Natural killer cell treated with Interleukin-12 subunit alpha and Interleukin-12 subunit beta and Interleukin-15 and Interleukin-18, amount 100 ng/mL, for 72 hours (primary cell): Measurements from ENCODE around the gene NCK2. TPM values are rescaled to one million over a fixed set of nuclear protein-coding genes. Genes with fewer than 3 reads are reported as not detected.

Experiments
- ATAC-seq, 2 donors: fragments of 150-1000 bp; cut with Tn5 transposase in 1 of 2; sonication (Bioruptor Pico), chemical (Tn5 transposase) in 1 of 2; 2 replicates each; pipeline ENCODE4 v1.10.0; 2021
- DNase-seq: peaks from one replicate; pipeline ENCODE4 v3.0.0; 2022; ENCODE audit warnings: low spot score
- H3K27ac Mint-ChIP-seq, 2 donors: 1 replicate in 1 of 2; 2 replicates in 1 of 2; pipeline ENCODE4 v1.8.0; 2022; ENCODE audit warnings: mixed read lengths in 2 of 2, mild to moderate bottlenecking in 1 of 2, moderate library complexity in 1 of 2
- H3K27me3 Mint-ChIP-seq, 2 donors: 1 replicate in 1 of 2; 2 replicates in 1 of 2; pipeline ENCODE4 v1.8.0; 2022; ENCODE audit warnings: mixed read lengths in 2 of 2
- H3K36me3 Mint-ChIP-seq: one replicate; pipeline ENCODE4 v1.8.0; 2022; ENCODE audit warnings: mixed read lengths
- H3K4me1 Mint-ChIP-seq, 2 donors: 1 replicate in 1 of 2; 2 replicates in 1 of 2; pipeline ENCODE4 v1.8.0; 2022; ENCODE audit warnings: low read depth in 2 of 2, mixed read lengths in 2 of 2, mild to moderate bottlenecking in 1 of 2
- H3K4me3 Mint-ChIP-seq: one replicate; pipeline ENCODE4 v1.8.0; 2022; ENCODE audit warnings: mixed read lengths
- H3K9me3 Mint-ChIP-seq: 2 replicates; pipeline ENCODE4 v1.8.0; 2022; ENCODE audit warnings: mixed read lengths
- total RNA-seq, 2 donors: library from RNA; stranded (reverse); gene quantifications; one replicate each; pipeline ENCODE4 v1.2.3, GENCODE V29; 2022

NCK2 gene
- total RNA-seq, 2 donors from 2014 or later = 44.7 to 47.4 TPM

- Mint-ChIP-seq H3K27me3 (no peaks in the 10 kb centered on the region), H3K27ac (peak overlapping the region in 1 of 2 donors; percentile 27), H3K36me3 (peaks cover 8% of the 10 kb centered on the region), H3K4me3 (no peak overlapping the region), H3K4me1 (peaks cover 17 to 32% of the 10 kb centered on the region in 2 donors), H3K9me3 (peaks cover 2% of the 10 kb centered on the region)
- ATAC-seq (no peak), DNase-seq (no peak)
Measured at GRCh38 chr2:105814291-105814940, 69.7 kb downstream of the NCK2 start.

GRCh38 chr2:105815401-105815800 is 70.7 kb downstream of the NCK2 start:
- Mint-ChIP-seq H3K4me3 (no peak overlapping the region), H3K4me1 (peaks cover 7 to 23% of the 10 kb centered on the region in 2 donors), H3K27ac (no peak overlapping the region), H3K36me3 (peaks cover 5% of the 10 kb centered on the region), H3K27me3 (no peaks in the 10 kb centered on the region), H3K9me3 (no peaks in the 10 kb centered on the region)
- ATAC-seq (no peak), DNase-seq (no peak)

- Mint-ChIP-seq H3K36me3 (peaks cover 5% of the 10 kb centered on the region), H3K4me1 (peaks cover 32 to 35% of the 10 kb centered on the region in 2 donors), H3K4me3 (no peak overlapping the region), H3K9me3 (no peaks in the 10 kb centered on the region), H3K27ac (peak overlapping the region in 1 of 2 donors; percentile 87), H3K27me3 (no peaks in the 10 kb centered on the region)
- no peak for DNase-seq
- no peak for ATAC-seq
Measured at GRCh38 chr2:105820151-105820550, 75.4 kb downstream of the NCK2 start.

- peaks cover 6% of the 10 kb centered on the region for H3K36me3 Mint-ChIP-seq
- peak overlapping the region in 1 of 2 donors; percentile 87 for H3K27ac Mint-ChIP-seq
- H3K4me1 Mint-ChIP-seq = peaks cover 35 to 37% of the 10 kb centered on the region in 2 donors
- ATAC-seq = no peak
- no peaks in the 10 kb centered on the region for H3K9me3 Mint-ChIP-seq
- H3K27me3 Mint-ChIP-seq = no peaks in the 10 kb centered on the region
- no peak for DNase-seq
- no peak overlapping the region for H3K4me3 Mint-ChIP-seq
Measured at GRCh38 chr2:105820691-105821090, 76.0 kb downstream of the NCK2 start.

- ATAC-seq = no peak
- H3K4me1 Mint-ChIP-seq = peaks cover 41 to 43% of the 10 kb centered on the region in 2 donors
- H3K27me3 Mint-ChIP-seq = no peaks in the 10 kb centered on the region
- DNase-seq = no peak
- peak overlapping the region; percentile 69 to 87 for H3K27ac Mint-ChIP-seq
- peak overlapping the region; percentile 48 for H3K4me3 Mint-ChIP-seq
- H3K36me3 Mint-ChIP-seq = peaks cover 11% of the 10 kb centered on the region
- no peaks in the 10 kb centered on the region for H3K9me3 Mint-ChIP-seq
Measured at GRCh38 chr2:105821428-105822125, 76.9 kb downstream of the NCK2 start.

GRCh38 chr2:105822186-105822585 is 77.5 kb downstream of the NCK2 start:
- Mint-ChIP-seq H3K9me3 (no peaks in the 10 kb centered on the region), H3K27ac (peak overlapping the region; percentile 69 to 87), H3K4me1 (peaks cover 42 to 45% of the 10 kb centered on the region in 2 donors), H3K4me3 (peak overlapping the region; percentile 48), H3K36me3 (peaks cover 11% of the 10 kb centered on the region), H3K27me3 (no peaks in the 10 kb centered on the region)
- DNase-seq = no peak
- ATAC-seq = peak; percentile 87 to 92

GRCh38 chr2:105824446-105824845 is 79.7 kb downstream of the NCK2 start:
- DNase-seq = no peak
- peaks cover 7% of the 10 kb centered on the region for H3K36me3 Mint-ChIP-seq
- no peaks in the 10 kb centered on the region for H3K27me3 Mint-ChIP-seq
- no peaks in the 10 kb centered on the region for H3K9me3 Mint-ChIP-seq
- ATAC-seq = no peak
- H3K4me1 Mint-ChIP-seq = peaks cover 58 to 62% of the 10 kb centered on the region in 2 donors
- H3K27ac Mint-ChIP-seq = peak overlapping the region; percentile 15 to 87
- H3K4me3 Mint-ChIP-seq = no peak overlapping the region

GRCh38 chr2:105827351-105828096 is 82.8 kb downstream of the NCK2 start:
- peaks cover 7% of the 10 kb centered on the region for H3K36me3 Mint-ChIP-seq
- H3K27ac Mint-ChIP-seq = peak overlapping the region; percentile 64 to 75
- no peaks in the 10 kb centered on the region for H3K27me3 Mint-ChIP-seq
- DNase-seq (no peak), ATAC-seq (peak; percentile 87 to 95)
- peaks cover 68 to 85% of the 10 kb centered on the region in 2 donors for H3K4me1 Mint-ChIP-seq
- no peak overlapping the region for H3K4me3 Mint-ChIP-seq
- H3K9me3 Mint-ChIP-seq = peaks cover 3% of the 10 kb centered on the region

GRCh38 chr2:105828558-105828957 is 83.8 kb downstream of the NCK2 start:
- H3K4me3 Mint-ChIP-seq = no peak overlapping the region
- no peak for DNase-seq
- H3K9me3 Mint-ChIP-seq = peaks cover 3% of the 10 kb centered on the region
- peaks cover 9% of the 10 kb centered on the region for H3K36me3 Mint-ChIP-seq
- ATAC-seq = no peak
- peak overlapping the region; percentile 64 to 75 for H3K27ac Mint-ChIP-seq
- H3K27me3 Mint-ChIP-seq = no peaks in the 10 kb centered on the region
- peaks cover 71 to 79% of the 10 kb centered on the region in 2 donors for H3K4me1 Mint-ChIP-seq

- Mint-ChIP-seq H3K27me3 (no peaks in the 10 kb centered on the region), H3K27ac (no peak overlapping the region), H3K4me3 (peak overlapping the region; percentile 2), H3K9me3 (peaks cover 11% of the 10 kb centered on the region), H3K4me1 (peaks cover 64 to 83% of the 10 kb centered on the region in 2 donors), H3K36me3 (peaks cover 29% of the 10 kb centered on the region)
- DNase-seq (no peak), ATAC-seq (no peak)
Measured at GRCh38 chr2:105834931-105835330, 90.2 kb downstream of the NCK2 start.

- Mint-ChIP-seq H3K36me3 (peaks cover 29% of the 10 kb centered on the region), H3K27me3 (no peaks in the 10 kb centered on the region), H3K9me3 (peaks cover 7% of the 10 kb centered on the region), H3K4me1 (peaks cover 64 to 81% of the 10 kb centered on the region in 2 donors), H3K27ac (peak overlapping the region in 1 of 2 donors; percentile 7), H3K4me3 (no peak overlapping the region)
- DNase-seq = no peak
- ATAC-seq = no peak
Measured at GRCh38 chr2:105836341-105836740, 91.6 kb downstream of the NCK2 start.

GRCh38 chr2:105836840-105837692 is 92.4 kb downstream of the NCK2 start:
- ATAC-seq (peak; percentile 43 to 59), DNase-seq (no peak)
- H3K27me3 Mint-ChIP-seq = no peaks in the 10 kb centered on the region
- no peak overlapping the region for H3K4me3 Mint-ChIP-seq
- H3K27ac Mint-ChIP-seq = peak overlapping the region; percentile 13 to 56
- H3K36me3 Mint-ChIP-seq = peaks cover 29% of the 10 kb centered on the region
- peaks cover 12% of the 10 kb centered on the region for H3K9me3 Mint-ChIP-seq
- H3K4me1 Mint-ChIP-seq = peaks cover 65 to 80% of the 10 kb centered on the region in 2 donors

- Mint-ChIP-seq H3K36me3 (peaks cover 22% of the 10 kb centered on the region), H3K27ac (peak overlapping the region; percentile 1), H3K27me3 (no peaks in the 10 kb centered on the region), H3K4me1 (peaks cover 61 to 67% of the 10 kb centered on the region in 2 donors), H3K4me3 (no peak overlapping the region), H3K9me3 (peaks cover 12% of the 10 kb centered on the region)
- ATAC-seq (peak in 1 of 2 donors; percentile 32), DNase-seq (no peak)
Measured at GRCh38 chr2:105839793-105840192, 95.1 kb downstream of the NCK2 start.
